NCI-H446 (cell line): Measurements from ENCODE around the gene KRT6C.

Experiments
- DNase-seq, 2 experiments: peaks; one replicate each; lab custom pipeline; 2025; lab: John Stamatoyannopoulos, UW

Gene KRT6C

GRCh38 chr12:52434760-52435530 lies 38.7 kb downstream of the KRT6C start:
- DNase-seq = no peak

GRCh38 chr12:52434081-52434733 lies 39.4 kb downstream of the KRT6C start, which contains the start of gene KRT75:
KRT75 (minus strand) TSS chr12:52434371; CDS start chr12:52434304, 67 bp downstream.
- DNase-seq = peak in 1 of 2 experiments; percentile 11

GRCh38 chr12:52433501-52434080 lies 40.0 kb downstream of the KRT6C start:
- no peak for DNase-seq

GRCh38 chr12:52432559-52433207 lies 40.9 kb downstream of the KRT6C start:
- no peak for DNase-seq

- DNase-seq = no peak
These were observed 45.5 kb downstream of the KRT6C start for GRCh38 chr12:52428121-52428520.

GRCh38 chr12:52427083-52427482 lies 46.5 kb downstream of the KRT6C start:
- no peak for DNase-seq

- no peak for DNase-seq
These were observed 47.6 kb downstream of the KRT6C start for GRCh38 chr12:52426034-52426433.

- DNase-seq = no peak
These were observed 48.1 kb downstream of the KRT6C start for GRCh38 chr12:52425466-52425865.

- no peak for DNase-seq
These were observed 49.7 kb downstream of the KRT6C start for GRCh38 chr12:52423661-52424500.

- no peak for DNase-seq
These were observed 50.6 kb downstream of the KRT6C start for GRCh38 chr12:52423035-52423434.

GRCh38 chr12:52419656-52420055 lies 53.9 kb downstream of the KRT6C start:
- DNase-seq = no peak

GRCh38 chr12:52418576-52419110 lies 55.0 kb downstream of the KRT6C start:
- no peak for DNase-seq
